Cardiac fibroblast (primary cell): Measurements from ENCODE around the gene PSMD13.

ENCODE experiments used
- DNase-seq, 2 donors: peaks; one replicate each; pipeline versions ENCODE4 v3.0.0 to v3.0.0-alpha.2; 2010; ENCODE audit warnings: low read depth in 2 of 2
- H3K4me3 ChIP-seq, 2 donors: replicated peaks in 1 of 2; 1 replicate in 1 of 2; 2 replicates in 1 of 2; pipeline ENCODE4 v1.5.1; 2011; ENCODE audit warnings: low read depth in 2 of 2, low read length in 2 of 2, mild to moderate bottlenecking in 2 of 2, moderate library complexity in 1 of 2
- CTCF ChIP-seq: IDR thresholded peaks from one replicate; pipeline ENCODE4 v1.5.1; 2011; ENCODE audit warnings: low read depth, mild to moderate bottlenecking, low read length, inconsistent platforms

PSMD13 gene

DNA sequence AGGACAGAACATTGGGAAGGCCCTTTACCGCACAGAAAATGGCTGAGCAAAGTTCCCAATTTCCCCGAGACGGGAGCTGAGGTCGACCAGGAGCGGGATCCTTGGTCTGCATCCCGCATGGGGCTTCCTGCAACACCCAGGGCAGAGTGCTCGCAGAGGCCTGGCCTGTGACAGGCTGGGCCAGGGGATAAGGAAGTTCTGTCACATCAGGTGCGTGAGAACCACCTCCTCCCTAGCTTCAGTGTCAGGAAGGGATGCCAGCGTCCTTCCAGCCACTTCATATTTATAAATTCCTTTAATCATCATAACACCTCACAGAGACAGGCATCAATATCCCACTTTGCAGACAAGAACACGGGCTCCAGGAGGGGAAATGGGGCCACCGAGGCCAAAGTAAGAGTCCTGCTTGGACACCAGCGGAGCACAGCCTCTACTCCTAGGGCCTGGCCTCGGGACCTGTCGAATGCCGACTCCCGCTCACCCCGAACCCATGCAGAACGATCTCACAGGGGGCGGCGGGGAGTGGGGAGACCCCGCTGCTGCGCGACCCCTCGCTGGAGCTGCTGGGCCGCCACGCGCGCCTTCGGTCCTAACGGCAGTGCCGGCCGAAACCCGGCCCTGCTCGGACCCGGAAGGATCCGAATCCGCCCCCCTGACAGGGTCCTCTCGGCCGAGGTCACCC, 30.1 kb upstream of the PSMD13 start:
- TF ChIP-seq CTCF, result no peak
- H3K4me3 ChIP-seq, result peak overlapping the region; percentile 97 to 98
- DNase-seq, result peak in 1 of 2 donors; percentile 24

DNA sequence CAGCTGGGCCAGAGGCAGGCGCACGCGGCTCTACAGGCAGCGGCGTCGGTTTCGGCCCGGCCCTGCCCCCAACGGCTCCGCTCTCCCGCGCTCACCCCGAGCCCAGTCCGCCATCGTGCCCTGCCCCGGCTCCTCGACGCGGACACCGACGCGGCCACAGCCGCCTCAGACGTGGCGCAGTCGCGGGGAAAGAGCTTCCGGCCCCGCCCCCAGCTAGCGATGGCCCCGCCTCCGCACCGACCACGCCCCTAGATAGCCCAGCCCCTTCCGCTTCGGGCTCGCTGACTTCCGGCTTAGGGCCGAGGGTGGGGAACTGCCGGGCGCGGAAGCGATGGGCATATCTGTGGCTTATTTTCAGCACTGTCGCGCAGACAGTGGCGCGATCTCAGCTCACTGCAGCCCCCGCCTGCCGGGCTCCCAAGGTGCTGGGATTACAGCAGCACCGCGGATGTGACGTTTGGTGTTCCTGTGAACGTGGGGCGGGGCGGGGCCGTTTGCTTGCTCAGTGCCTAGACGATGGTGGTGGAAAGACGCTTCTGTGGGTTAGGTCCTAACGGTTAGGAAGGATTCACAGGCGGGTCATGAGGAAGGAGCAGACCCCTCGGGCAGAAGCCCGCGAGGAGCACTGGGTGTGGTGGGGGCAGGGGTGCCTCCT, 29.4 kb upstream of the PSMD13 start, which contains the start of the genes BET1L and RIC8A:
BET1L (minus strand) TSS at position 192 of the 655 bp plus-strand sequence; CDS start at position 114, 78 bp downstream.
RIC8A (plus strand) TSS at position 501 of the 655 bp plus-strand sequence. CDS start 1,147 bp downstream, outside the sequence.
- TF ChIP-seq CTCF, result no peak
- peak within 1 kb of the TSS; percentile 97 to 98 for H3K4me3 ChIP-seq
- peak; percentile 99 for DNase-seq

DNA sequence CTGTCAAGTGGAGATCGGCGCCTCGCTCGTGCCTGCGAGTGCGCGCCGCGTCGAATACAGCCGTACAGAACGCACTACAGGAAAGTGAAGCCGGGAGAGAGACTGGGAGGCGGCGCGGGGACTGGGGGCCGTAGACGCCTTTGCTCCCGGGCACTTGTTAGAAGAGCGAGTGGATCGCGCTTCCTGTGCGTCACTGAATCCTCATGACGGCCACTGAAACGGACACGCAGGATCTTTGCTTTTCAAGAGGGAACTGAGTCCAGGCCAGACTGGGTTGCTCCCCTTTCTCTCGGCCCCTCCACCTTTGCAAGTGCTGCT, 29.0 kb upstream of the PSMD13 start:
- TF ChIP-seq CTCF, result no peak
- DNase-seq, result peak; percentile 69 to 76

DNA sequence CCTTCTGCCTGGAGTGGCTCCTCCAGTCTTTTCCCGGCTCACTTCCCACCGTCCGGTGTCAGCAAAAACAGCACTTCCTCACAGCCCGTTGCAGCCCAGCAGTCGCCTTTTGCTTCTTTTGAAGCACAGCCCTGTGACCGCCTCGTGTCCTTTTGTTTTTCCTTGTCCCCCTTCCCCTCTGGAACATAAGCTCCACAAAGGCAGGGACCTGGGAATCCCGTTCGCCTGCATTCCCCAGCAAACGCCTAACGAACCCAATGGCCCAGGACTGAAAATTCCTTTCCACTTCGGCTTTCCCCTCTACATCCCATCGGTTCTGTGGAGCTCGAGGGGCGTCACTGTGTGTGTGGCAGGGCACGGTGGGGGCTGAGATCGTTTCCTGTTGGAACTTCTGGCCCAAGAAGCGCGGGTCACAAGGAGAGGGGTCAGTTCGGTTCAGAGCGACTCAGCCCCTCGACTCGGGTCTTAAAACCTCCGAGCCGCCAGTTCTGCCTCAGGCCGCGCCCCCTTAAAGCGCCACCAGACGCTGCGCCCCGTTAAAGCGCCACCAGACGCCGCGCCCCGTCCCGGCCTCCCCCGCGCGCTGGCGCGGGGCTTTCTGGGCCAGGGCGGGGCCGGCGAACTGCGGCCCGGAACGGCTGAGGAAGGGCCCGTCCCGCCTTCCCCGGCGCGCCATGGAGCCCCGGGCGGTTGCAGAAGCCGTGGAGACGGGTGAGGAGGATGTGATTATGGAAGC, 28.4 kb upstream of the PSMD13 start:
- TF ChIP-seq CTCF, result no peak
- peak overlapping the region; percentile 97 to 98 for H3K4me3 ChIP-seq
- peak; percentile 73 to 80 for DNase-seq

More for the DNA sequence above, 29.0 kb upstream of the PSMD13 start:
- peak overlapping the region; percentile 97 to 98 for H3K4me3 ChIP-seq

GRCh38 chr11:208917-209260, 27.9 kb upstream of the PSMD13 start:
- DNase-seq, result no peak
- peak overlapping the region; percentile 97 to 98 for H3K4me3 ChIP-seq
- no peak for TF ChIP-seq CTCF

GRCh38 chr11:209275-210121, 27.3 kb upstream of the PSMD13 start:
- peak; percentile 10 for TF ChIP-seq CTCF
- peak overlapping the region; percentile 97 to 98 for H3K4me3 ChIP-seq
- peak; percentile 12 to 31 for DNase-seq
